GM23338 (cell line): ENCODE results near the gene PDIA4. TPM values are rescaled to one million over a fixed set of nuclear protein-coding genes. Genes with fewer than 3 reads are reported as not detected.

ENCODE experiments used
- ATAC-seq: fragments of 200-7000 bp; cut with Tn5 transposase; 3 replicates; pipeline ENCODE4 v1.9.1; 2020
- DNase-seq: peaks from one replicate; pipeline ENCODE4 v3.0.0-alpha.2; 2015; ENCODE audit warnings: low spot score
- H2AFZ ChIP-seq: fragments of 200-600 bp; sonication (generic); 2 replicates; pipeline ENCODE4 v1.8.0; 2016; ENCODE audit warnings: antibody characterized with exemption, mild to moderate bottlenecking, moderate library complexity
- H3F3A ChIP-seq: fragments of 200-600 bp; sonication (generic); replicated peaks from 2 replicates; pipeline ENCODE4 v1.8.0; 2017; ENCODE audit warnings: antibody characterized with exemption, mixed run types, low read depth
- H3K27ac ChIP-seq: fragments of 200-600 bp; sonication (generic); 2 replicates; pipeline ENCODE4 v1.6.1; 2016; ENCODE audit warnings: low read depth
- H3K27me3 ChIP-seq: fragments of 200-600 bp; sonication (generic); 2 replicates; pipeline ENCODE4 v1.8.0; 2016; ENCODE audit warnings: mild to moderate bottlenecking, mixed run types, moderate library complexity; ENCODE audit not compliant: insufficient read depth
- H3K36me3 ChIP-seq: fragments of 200-600 bp; sonication (generic); 2 replicates; pipeline ENCODE4 v1.8.0; 2016; ENCODE audit warnings: mild to moderate bottlenecking; ENCODE audit not compliant: insufficient read depth
- H3K4me1 ChIP-seq: fragments of 200-600 bp; sonication (generic); 2 replicates; pipeline ENCODE4 v1.8.0; 2016; ENCODE audit warnings: mild to moderate bottlenecking, moderate library complexity; ENCODE audit not compliant: insufficient read depth
- H3K4me2 ChIP-seq: fragments of 200-600 bp; sonication (generic); 2 replicates; pipeline ENCODE4 v1.7.1; 2017; ENCODE audit warnings: mixed run types
- H3K4me3 ChIP-seq: fragments of 200-600 bp; sonication (generic); 2 replicates; pipeline ENCODE4 v1.6.1; 2016; ENCODE audit warnings: mixed run types
- H3K79me2 ChIP-seq: fragments of 200-600 bp; sonication (generic); replicated peaks from 2 replicates; pipeline ENCODE4 v1.8.0; 2017; ENCODE audit warnings: mild to moderate bottlenecking; ENCODE audit not compliant: insufficient read depth
- H3K9me2 ChIP-seq: fragments of 200-600 bp; sonication (generic); 2 replicates; pipeline ENCODE4 v1.8.0; 2017; ENCODE audit not compliant: insufficient read depth
- H4K20me1 ChIP-seq: fragments of 200-600 bp; sonication (generic); replicated peaks from 2 replicates; pipeline ENCODE4 v1.8.0; 2017; ENCODE audit warnings: mild to moderate bottlenecking; ENCODE audit not compliant: insufficient read depth
- H3K27ac Mint-ChIP-seq: 2 replicates; pipeline ENCODE4 v1.8.0; 2020; ENCODE audit warnings: inconsistent platforms, mild to moderate bottlenecking, moderate library complexity, mixed read lengths
- H3K27me3 Mint-ChIP-seq: 3 replicates; pipeline ENCODE4 v1.8.0; 2022; ENCODE audit warnings: low read depth, mild to moderate bottlenecking, moderate library complexity, mixed read lengths, inconsistent platforms; ENCODE audit not compliant: insufficient read depth, poor library complexity
- H3K36me3 Mint-ChIP-seq: 3 replicates; pipeline ENCODE4 v1.8.0; 2021; ENCODE audit warnings: low read depth, mild to moderate bottlenecking, inconsistent platforms, moderate library complexity, mixed read lengths
- H3K4me1 Mint-ChIP-seq: 3 replicates; pipeline ENCODE4 v1.8.0; 2020; ENCODE audit warnings: mild to moderate bottlenecking, inconsistent platforms, mixed read lengths
- H3K4me3 Mint-ChIP-seq: 3 replicates; pipeline ENCODE4 v1.8.0; 2021; ENCODE audit warnings: moderate library complexity, mild to moderate bottlenecking, inconsistent platforms, mixed read lengths
- H3K9me3 Mint-ChIP-seq: 3 replicates; pipeline ENCODE4 v1.8.0; 2020; ENCODE audit warnings: moderate library complexity, mild to moderate bottlenecking, inconsistent platforms, mixed read lengths
- CREB1 ChIP-seq: fragments of 250-450 bp; sonication (Bioruptor Pico); IDR thresholded peaks from 2 replicates; pipeline ENCODE4 v1.5.0; 2020; ENCODE audit warnings: low read depth, mild to moderate bottlenecking, moderate library complexity
- ETS1 ChIP-seq: IDR thresholded peaks from 2 replicates; pipeline ENCODE4 v1.6.1; 2016; ENCODE audit warnings: antibody characterized with exemption
- JUNB ChIP-seq: IDR thresholded peaks from one replicate; pipeline ENCODE4 v1.6.1; 2016; ENCODE audit warnings: antibody characterized with exemption; ENCODE audit not compliant: unreplicated experiment
- POLR2AphosphoS5 ChIP-seq: IDR thresholded peaks from 2 replicates; pipeline ENCODE4 v1.6.1; 2016; ENCODE audit warnings: antibody characterized with exemption, low read depth
- STAT1 ChIP-seq: IDR thresholded peaks from one replicate; pipeline ENCODE4 v1.6.1; 2016; ENCODE audit warnings: antibody characterized with exemption; ENCODE audit not compliant: unreplicated experiment
- ZNF331 ChIP-seq: fragments of 250-450 bp; sonication (Bioruptor Pico); IDR thresholded peaks from 2 replicates; pipeline ENCODE4 v1.5.0; 2020; ENCODE audit warnings: low read depth, mild to moderate bottlenecking, moderate library complexity
- polyA plus RNA-seq: library from polyadenylated mRNA; unstranded; fragments of >200 nt; fragmentation: Nextera tagmentation; extraction: Ambion mirVana; gene quantifications from 2 replicates; pipeline ENCODE4 v1.2.1, GENCODE V29; 2016
- total RNA-seq: library from RNA; depleted of rRNA; stranded (reverse); fragments of >200 nt; shearing (Covaris generic); gene quantifications from 2 replicates; pipeline ENCODE4 v1.2.3, GENCODE V29; 2014
- TF ChIP-seq, protein P1 (sequence below): IDR thresholded peaks from one replicate; pipeline ENCODE4 v1.6.1; 2018; ENCODE audit warnings: antibody characterized with exemption; ENCODE audit not compliant: unreplicated experiment
- TF ChIP-seq, protein P2 (sequence below), 2 experiments: fragments of 200-600 bp in 1 of 2; sonication (generic) in 1 of 2; conservative IDR thresholded peaks; 2 replicates each; pipeline versions ENCODE4 v1.5.1 to v1.6.1; 2016 to 2017; ENCODE audit warnings: antibody characterized with exemption in 2 of 2, low read depth in 2 of 2, mild to moderate bottlenecking in 2 of 2, moderate library complexity in 1 of 2

Gene PDIA4
- total and polyA plus RNA-seq, 2 experiments from 2014 or later, result 196 to 332 TPM

- TF ChIP-seq, protein P1, sequence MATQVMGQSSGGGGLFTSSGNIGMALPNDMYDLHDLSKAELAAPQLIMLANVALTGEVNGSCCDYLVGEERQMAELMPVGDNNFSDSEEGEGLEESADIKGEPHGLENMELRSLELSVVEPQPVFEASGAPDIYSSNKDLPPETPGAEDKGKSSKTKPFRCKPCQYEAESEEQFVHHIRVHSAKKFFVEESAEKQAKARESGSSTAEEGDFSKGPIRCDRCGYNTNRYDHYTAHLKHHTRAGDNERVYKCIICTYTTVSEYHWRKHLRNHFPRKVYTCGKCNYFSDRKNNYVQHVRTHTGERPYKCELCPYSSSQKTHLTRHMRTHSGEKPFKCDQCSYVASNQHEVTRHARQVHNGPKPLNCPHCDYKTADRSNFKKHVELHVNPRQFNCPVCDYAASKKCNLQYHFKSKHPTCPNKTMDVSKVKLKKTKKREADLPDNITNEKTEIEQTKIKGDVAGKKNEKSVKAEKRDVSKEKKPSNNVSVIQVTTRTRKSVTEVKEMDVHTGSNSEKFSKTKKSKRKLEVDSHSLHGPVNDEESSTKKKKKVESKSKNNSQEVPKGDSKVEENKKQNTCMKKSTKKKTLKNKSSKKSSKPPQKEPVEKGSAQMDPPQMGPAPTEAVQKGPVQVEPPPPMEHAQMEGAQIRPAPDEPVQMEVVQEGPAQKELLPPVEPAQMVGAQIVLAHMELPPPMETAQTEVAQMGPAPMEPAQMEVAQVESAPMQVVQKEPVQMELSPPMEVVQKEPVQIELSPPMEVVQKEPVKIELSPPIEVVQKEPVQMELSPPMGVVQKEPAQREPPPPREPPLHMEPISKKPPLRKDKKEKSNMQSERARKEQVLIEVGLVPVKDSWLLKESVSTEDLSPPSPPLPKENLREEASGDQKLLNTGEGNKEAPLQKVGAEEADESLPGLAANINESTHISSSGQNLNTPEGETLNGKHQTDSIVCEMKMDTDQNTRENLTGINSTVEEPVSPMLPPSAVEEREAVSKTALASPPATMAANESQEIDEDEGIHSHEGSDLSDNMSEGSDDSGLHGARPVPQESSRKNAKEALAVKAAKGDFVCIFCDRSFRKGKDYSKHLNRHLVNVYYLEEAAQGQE, result no peak
- TF ChIP-seq, protein P2, sequence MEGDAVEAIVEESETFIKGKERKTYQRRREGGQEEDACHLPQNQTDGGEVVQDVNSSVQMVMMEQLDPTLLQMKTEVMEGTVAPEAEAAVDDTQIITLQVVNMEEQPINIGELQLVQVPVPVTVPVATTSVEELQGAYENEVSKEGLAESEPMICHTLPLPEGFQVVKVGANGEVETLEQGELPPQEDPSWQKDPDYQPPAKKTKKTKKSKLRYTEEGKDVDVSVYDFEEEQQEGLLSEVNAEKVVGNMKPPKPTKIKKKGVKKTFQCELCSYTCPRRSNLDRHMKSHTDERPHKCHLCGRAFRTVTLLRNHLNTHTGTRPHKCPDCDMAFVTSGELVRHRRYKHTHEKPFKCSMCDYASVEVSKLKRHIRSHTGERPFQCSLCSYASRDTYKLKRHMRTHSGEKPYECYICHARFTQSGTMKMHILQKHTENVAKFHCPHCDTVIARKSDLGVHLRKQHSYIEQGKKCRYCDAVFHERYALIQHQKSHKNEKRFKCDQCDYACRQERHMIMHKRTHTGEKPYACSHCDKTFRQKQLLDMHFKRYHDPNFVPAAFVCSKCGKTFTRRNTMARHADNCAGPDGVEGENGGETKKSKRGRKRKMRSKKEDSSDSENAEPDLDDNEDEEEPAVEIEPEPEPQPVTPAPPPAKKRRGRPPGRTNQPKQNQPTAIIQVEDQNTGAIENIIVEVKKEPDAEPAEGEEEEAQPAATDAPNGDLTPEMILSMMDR (conservative IDR thresholded peaks at IDR 0.05; ENCODE audit: low read depth in 2 of 2), result no peak
Observed at GRCh38 chr7:148978091-148978490, 50.2 kb downstream of the PDIA4 start (continued).

DNA sequence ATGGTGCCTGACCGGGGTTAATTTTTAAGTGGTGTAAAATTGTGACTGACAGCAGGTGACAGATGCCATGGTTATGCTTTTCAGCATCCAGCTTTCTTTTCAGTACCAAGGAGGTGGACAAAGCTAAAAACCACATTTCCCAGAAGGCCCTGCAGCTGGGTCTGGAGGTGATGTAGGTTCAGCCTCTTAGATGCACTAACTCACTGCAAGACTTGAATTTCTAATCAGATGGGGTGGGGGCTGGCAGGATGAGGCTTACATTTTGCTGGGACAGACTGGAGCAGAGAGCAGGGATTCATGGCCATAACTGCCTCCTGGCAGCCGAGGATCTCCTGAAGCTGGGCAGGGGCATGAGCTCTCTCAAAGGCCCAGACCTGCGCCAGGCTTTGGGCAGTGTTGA lies 52.4 kb downstream of the PDIA4 start:
- H3F3A ChIP-seq, result 0 out of 2 replicates have a peak, but pooled peaks cover 9% of the 10 kb centered on the region
- H3K4me3 Mint-ChIP-seq, result no peak overlapping the region; the same call in 2 of the 3 replicates
- DNase-seq (peak; percentile 55), ATAC-seq (peak; percentile 46)
- no peaks in the 10 kb centered on the region for H3K79me2 ChIP-seq
- peak overlapping the region; percentile 64; the same call in 1 of the 2 replicates for H3K27ac ChIP-seq
- H3K36me3 Mint-ChIP-seq, result no peaks in the 10 kb centered on the region
- no peaks in the 10 kb centered on the region for H3K36me3 ChIP-seq
- no peaks in the 10 kb centered on the region for H3K27me3 ChIP-seq
- no peaks in the 10 kb centered on the region for H3K9me2 ChIP-seq
- H3K4me1 Mint-ChIP-seq, result peaks cover 29% of the 10 kb centered on the region
- H2AFZ ChIP-seq, result peak overlapping the region; percentile 83
- H3K27me3 Mint-ChIP-seq, result peaks cover 17% of the 10 kb centered on the region
- H3K4me2 ChIP-seq, result peak overlapping the region; percentile 61; the same call in 1 of the 2 replicates
- H3K4me3 ChIP-seq, result no peak overlapping the region
- H4K20me1 ChIP-seq, result no peaks in the 10 kb centered on the region
- peaks cover 19% of the 10 kb centered on the region for H3K4me1 ChIP-seq
- TF ChIP-seq ETS1 (no peak), STAT1 (no peak), JUNB (no peak)
- H3K27ac Mint-ChIP-seq, result peak overlapping the region; percentile 79; the same call in 1 of the 2 replicates
- H3K9me3 Mint-ChIP-seq, result no peaks in the 10 kb centered on the region

GRCh38 chr7:148973256-148973655 lies 55.0 kb downstream of the PDIA4 start:
- H3K4me3 ChIP-seq, result no peak overlapping the region
- H3K27me3 Mint-ChIP-seq, result peaks cover 12% of the 10 kb centered on the region
- ATAC-seq, result no peak
- H3K4me1 ChIP-seq, result peaks cover 19% of the 10 kb centered on the region
- H3K9me3 Mint-ChIP-seq, result no peaks in the 10 kb centered on the region
- no peaks in the 10 kb centered on the region for H3K9me2 ChIP-seq
- H4K20me1 ChIP-seq, result no peaks in the 10 kb centered on the region
- H3K4me3 Mint-ChIP-seq, result no peak overlapping the region
- no peaks in the 10 kb centered on the region for H3K36me3 Mint-ChIP-seq
- H3K27me3 ChIP-seq, result no peaks in the 10 kb centered on the region
- H3K4me1 Mint-ChIP-seq, result peaks cover 20% of the 10 kb centered on the region
- DNase-seq, result no peak
- H3F3A ChIP-seq, result 0 out of 2 replicates have a peak, but pooled peaks cover 9% of the 10 kb centered on the region
- H3K27ac ChIP-seq, result no peak overlapping the region
- peak overlapping the region; percentile 85 for H2AFZ ChIP-seq
- no peaks in the 10 kb centered on the region for H3K36me3 ChIP-seq
- no peaks in the 10 kb centered on the region for H3K79me2 ChIP-seq
- no peak overlapping the region for H3K4me2 ChIP-seq
- H3K27ac Mint-ChIP-seq, result no peak overlapping the region
- TF ChIP-seq CREB1 (CRISPR knock-in tag) (no peak), STAT1 (no peak), POLR2AphosphoS5 (no peak), ZNF331 (no peak), JUNB (no peak)
- TF ChIP-seq, protein P1, result no peak
